GM15510 (cell line): ENCODE measurements around the gene CHST12.

Experiments used
- POLR2A ChIP-seq: IDR thresholded peaks from 3 replicates; pipeline ENCODE4 v1.6.1; 2011; ENCODE audit warnings: borderline replicate concordance; ENCODE audit not compliant: insufficient read length; ENCODE audit errors: extremely low read depth

Gene CHST12

DNA sequence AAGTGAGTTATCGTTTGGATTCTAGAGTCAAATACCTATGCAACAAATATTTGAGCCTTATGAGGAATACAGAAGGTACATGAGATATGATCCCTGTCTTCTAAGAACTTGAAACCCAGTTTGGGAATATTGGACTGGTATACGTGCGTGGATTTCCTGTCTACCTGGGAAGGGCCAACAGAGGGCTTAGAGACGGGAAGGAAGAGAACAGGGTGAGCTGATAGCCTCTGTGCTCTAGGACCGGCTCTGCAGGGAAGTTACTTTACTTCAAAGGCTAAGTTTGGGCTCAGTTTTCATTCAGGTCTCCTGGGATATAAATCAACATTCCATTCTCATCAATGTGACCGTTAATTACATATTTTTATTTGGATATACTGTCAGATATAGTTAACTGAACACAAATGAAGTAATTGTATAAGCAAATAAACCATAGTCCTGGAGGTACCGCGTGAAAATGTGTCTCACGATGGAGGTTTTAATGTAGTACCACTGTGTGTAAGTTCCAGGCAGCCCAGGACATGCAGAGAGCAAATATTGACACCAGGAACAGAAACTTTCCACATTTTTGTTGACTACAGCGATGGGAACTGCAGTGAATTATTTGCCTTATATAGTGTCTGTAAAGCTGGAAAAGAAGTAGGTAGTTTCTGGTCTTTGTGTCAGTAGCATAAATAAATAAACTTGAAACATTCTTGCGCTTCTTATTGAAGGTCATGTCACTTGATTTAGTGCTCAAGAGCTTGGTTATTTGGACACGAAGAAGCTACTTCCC lies 8.6 kb downstream of the CHST12 start:
- no peak for TF ChIP-seq POLR2A

DNA sequence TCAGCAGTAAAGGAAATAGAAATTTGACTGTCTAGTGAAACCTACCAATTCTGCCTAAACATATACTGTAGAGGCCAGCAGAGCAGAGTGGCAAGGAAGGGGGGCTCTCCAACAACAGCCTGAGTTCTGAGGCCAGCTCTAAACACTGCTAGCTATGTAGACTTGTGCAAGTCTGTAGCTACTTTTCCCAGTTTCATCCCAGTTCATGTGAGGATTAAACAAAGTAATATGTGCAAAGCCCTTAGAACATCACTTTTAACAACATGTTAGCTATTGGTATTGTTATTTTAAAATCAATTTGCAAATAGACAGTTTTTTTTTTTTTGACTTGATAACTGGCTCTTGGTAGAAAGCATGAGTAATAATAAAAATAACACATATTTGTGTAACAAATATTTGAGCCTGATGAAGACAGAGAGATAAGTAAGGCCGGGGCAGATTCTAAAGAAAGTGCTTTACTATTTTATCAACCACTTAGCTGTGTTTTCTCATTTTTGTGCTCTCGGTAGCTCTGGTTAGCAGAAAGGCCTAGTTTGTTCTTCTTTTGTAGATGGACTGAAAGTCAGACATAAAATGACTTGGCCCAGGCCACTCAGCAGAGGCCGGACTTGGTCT lies 9.3 kb downstream of the CHST12 start:
- TF ChIP-seq POLR2A = no peak

DNA sequence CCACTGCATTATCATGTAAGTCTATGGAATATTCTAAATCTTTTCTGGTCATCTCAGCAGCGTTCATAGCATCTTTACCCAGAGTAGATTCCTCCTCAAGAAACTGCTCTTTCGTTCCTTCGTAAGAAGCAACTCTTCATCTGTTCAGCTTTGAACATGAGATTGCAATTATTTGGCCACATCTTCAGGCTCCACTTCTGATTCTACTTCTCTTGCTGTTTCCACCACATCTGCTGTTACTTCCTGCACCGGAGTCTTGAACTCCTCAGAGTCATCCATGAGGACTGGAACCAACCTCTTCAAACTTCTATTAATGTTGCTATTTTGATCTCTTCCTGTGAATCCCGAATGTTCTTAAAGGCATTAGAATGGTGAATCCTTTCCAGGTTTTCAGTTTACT lies 12.7 kb downstream of the CHST12 start:
- TF ChIP-seq POLR2A = no peak

DNA sequence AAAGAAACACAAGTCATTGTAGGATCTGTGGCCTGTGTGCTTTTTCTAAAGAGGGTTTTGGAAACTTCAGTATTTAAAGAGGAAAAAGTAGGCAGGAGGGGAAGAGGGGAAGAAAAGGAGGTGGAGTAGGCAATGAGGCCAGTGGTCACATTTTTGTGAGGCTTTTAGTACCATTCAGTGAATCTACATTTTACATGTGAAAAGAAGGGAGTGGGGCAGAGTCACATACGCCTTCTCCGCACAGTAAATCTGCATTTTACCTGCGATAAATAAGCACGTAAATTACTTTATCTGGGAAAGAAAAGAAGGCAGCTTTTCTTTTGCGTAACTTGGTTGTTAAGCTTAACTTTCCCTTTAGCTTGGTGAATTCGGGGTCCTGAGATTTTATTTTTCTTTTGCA lies 13.2 kb downstream of the CHST12 start:
- no peak for TF ChIP-seq POLR2A

DNA sequence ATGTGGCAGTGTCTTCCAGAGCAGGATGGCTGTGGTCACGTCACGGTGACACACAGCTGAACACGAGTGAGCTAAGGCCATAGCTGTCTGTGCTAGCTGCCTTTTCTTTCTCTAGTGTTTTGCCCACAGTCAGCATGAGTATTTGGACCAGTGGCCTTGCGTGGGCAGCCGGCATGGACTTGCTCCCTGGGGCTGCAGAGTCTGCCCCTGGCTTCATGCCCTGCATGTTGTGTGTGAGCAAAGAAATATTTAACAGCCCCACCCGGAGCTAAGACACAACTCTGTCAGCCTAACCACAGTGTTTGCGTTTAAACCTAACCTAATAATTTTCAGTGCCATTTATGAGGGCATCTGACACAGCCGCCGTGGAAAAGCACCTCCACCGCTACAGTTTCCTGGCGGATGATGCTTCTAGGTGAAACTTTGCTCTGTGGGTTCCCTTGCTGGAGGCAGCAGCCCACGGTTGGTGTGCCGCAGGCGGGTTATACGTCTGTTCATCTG lies 14.6 kb downstream of the CHST12 start:
- TF ChIP-seq POLR2A = no peak

DNA sequence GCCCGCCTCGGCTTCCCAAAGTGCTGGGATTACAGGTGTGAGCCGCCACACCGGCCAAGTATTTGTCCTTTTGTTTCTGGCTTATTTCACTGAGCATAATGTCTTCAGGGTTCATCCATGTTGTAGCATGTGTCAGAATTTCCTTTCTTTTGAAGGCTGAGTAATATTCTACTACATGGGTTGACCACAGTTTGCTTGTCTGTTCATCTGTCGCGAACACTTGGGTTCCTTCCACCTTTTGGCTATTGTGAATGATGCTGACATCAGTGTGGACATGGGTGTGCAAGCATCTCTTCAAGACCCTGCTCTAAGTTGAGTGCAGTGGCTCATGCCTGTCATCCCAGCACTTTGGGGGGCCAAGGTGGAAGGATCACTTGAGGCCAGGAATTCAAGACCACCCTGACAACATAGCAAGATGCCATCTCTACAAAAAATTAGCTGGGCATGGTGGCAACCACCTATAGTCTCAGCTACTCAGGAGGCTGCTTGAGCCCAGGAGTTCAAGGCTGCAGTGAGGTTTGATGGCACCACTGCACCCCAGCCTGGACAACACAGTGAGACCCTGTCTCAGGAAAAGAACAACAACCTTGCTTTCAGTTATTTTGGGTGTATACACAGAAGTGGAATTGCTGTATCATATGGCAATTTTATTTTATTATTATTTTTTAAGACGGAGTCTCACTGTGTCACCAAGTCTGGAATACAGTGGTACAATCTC lies 17.0 kb downstream of the CHST12 start:
- TF ChIP-seq POLR2A = no peak

DNA sequence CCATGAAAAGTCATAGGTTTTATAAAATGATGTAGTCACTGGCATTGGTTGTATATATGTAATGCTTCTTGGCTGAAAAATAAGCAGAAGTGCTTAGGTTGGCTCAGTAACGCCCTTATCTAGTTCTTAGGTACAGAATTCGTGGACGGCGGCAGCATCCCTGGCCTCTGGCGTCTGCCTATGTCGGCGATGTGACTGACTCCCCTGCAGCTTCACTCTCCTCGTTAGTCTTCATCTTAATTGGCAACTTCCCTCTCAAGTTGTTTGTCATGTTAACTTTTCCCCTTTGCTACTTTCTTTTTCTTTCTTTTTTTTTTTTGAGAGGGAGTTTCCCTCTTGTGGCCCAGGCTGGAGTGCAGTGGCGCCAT lies 18.5 kb downstream of the CHST12 start:
- no peak for TF ChIP-seq POLR2A

DNA sequence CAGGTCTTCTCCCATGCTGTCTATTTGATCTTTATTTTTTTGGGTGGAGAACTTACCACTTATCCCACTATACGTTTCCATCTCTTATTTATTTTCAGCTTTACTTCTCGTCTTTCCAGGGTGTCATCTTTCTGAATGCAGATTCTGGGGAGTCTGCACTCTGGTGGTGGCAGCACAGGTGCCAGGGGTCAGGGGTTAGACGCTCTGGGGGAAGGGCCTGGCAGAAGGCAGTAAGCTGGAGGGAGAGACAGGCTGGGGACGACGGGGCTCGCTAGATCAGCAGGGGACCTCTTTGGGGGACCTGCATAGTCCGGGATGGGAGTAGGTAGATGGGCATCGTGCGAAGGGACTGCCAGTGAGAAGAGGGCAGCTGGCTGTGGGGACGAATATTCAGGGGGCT lies 22.3 kb downstream of the CHST12 start:
- TF ChIP-seq POLR2A = no peak

DNA sequence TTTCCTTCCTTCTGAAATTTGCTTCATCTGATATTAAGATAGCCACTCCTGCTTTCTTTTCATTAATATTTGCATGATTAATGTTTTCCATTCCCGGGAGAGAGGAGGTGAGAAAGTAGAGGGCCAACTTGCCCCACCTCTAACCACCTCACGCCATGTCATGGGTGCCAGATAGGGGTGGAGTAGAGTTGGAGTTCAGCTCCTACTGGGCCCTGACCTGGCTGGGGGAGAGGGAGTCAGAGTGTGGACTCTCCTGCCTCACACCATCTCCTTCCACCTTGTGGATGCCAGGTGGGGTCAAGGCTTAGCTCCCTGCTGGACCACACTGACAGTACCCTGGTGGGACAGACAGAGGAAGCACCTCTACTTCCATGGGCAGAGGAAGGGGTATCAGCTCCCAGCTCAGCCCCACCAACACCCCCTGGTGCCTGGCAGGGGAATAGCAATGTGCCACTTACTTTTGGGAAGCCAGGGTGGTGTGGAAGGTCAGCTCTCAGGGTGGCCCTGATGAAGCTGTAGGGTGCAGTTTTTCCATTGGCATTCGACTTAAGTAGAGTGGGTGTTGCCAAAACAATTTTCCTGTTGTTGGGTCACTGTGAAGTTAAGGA lies 28.0 kb downstream of the CHST12 start:
- no peak for TF ChIP-seq POLR2A

DNA sequence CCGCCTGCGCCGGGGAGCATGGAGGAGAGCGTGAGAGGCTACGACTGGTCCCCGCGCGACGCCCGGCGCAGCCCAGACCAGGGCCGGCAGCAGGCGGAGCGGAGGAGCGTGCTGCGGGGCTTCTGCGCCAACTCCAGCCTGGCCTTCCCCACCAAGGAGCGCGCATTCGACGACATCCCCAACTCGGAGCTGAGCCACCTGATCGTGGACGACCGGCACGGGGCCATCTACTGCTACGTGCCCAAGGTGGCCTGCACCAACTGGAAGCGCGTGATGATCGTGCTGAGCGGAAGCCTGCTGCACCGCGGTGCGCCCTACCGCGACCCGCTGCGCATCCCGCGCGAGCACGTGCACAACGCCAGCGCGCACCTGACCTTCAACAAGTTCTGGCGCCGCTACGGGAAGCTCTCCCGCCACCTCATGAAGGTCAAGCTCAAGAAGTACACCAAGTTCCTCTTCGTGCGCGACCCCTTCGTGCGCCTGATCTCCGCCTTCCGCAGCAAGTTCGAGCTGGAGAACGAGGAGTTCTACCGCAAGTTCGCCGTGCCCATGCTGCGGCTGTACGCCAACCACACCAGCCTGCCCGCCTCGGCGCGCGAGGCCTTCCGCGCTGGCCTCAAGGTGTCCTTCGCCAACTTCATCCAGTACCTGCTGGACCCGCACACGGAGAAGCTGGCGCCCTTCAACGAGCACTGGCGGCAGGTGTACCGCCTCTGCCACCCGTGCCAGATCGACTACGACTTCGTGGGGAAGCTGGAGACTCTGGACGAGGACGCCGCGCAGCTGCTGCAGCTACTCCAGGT lies 29.7 kb downstream of the CHST12 start:
- no peak for TF ChIP-seq POLR2A

DNA sequence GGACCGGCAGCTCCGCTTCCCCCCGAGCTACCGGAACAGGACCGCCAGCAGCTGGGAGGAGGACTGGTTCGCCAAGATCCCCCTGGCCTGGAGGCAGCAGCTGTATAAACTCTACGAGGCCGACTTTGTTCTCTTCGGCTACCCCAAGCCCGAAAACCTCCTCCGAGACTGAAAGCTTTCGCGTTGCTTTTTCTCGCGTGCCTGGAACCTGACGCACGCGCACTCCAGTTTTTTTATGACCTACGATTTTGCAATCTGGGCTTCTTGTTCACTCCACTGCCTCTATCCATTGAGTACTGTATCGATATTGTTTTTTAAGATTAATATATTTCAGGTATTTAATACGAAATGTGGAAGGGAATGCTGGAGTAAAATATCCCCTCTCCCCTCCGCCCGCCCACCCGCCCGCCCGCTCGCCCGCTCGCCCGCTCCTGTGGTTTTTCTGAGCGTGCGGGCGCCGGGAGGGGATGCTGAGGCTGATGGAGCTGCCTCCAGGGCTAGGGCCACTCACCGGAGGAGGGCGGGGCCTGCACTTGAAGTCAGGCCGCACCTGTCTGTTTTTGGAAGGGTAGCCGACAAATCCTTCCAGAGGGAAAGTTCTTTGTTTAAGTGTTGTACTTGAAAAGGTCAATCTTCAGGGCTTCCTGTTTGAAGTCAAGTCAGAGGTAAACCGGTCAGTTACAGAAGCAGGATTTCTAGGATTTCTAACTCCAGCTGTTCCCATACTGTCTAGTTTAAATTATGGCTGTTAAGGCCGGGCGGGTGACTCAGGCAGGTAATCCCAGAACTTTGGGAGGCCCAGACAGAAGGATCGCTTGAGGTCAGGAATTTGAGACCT lies 30.5 kb downstream of the CHST12 start:
- TF ChIP-seq POLR2A = no peak

DNA sequence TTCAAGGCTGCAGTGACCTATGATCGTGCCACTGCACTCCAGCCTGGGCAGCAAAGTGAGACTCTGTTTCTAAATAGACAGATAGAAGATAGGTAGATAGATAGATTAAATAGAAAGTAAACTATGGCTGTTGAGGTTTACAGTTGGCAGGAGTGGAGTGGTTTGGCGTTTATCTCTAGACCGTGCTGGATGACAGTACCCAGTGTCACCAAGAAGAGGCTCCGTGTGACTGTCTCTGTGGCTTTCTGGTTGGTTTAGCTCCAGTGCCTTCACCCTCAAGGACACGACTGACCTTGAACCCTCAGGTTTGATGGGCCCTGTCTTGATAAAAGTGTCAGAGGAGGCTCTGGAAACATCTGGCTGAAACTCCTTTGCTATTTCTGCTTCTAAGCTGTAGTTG lies 31.7 kb downstream of the CHST12 start:
- TF ChIP-seq POLR2A = no peak

DNA sequence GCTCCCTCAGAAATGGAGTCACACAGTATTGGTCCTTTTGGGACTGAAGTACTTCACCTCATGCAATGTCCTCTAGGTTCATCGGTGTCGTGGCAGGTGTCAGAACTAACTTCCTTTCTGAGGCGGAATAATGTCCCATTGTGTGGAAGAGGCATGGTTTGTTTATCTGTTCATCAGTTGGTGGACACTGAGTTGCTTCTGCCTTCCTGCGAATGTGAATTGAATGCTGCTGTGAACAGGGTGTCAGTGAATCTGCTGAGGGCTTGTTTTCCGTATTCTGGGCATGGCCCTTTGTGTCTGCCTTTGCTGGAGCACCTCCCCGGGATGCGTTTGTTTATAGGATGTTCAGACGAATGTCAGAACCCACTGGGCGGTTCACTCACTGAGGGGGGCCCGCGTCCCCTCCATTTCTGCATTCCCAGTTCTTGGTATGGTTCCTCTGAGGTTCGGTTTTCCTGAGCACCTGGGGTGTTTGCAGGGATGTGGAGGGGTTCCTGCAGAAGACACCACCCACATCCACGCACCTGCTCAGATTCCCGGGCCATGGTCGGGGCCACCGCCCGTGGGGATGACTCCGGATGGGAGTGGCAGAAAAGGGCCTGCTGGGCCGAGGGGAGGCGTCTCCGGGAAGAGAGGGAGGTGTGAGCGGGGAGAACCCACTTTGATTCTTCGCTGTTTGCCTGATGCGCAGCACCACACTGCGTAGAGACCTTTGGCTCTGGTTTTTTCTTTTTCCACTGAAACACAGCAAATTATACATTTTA lies 33.1 kb downstream of the CHST12 start:
- TF ChIP-seq POLR2A = no peak
